RPMI8226 (cell line): Measurements from ENCODE around the gene GNS.

Experiments
- DNase-seq: peaks from one replicate; pipeline ENCODE4 v3.0.0-alpha.2; 2015

Gene GNS

GRCh38 chr12:64759035-64759894, at the start of gene GNS:
GNS (minus strand) TSS chr12:64759406; CDS start chr12:64759276, 130 bp downstream.
- DNase-seq, result peak; percentile 95

GRCh38 chr12:64808110-64808509, 48.9 kb upstream of the GNS start:
- DNase-seq, result peak; percentile 28

- no peak for DNase-seq
These were observed 47.6 kb upstream of the GNS start for GRCh38 chr12:64806593-64807460.

GRCh38 chr12:64806173-64806572, 47.0 kb upstream of the GNS start:
- DNase-seq, result no peak

GRCh38 chr12:64802180-64802775, 43.1 kb upstream of the GNS start:
- peak; percentile 46 for DNase-seq

GRCh38 chr12:64801381-64801780, 42.2 kb upstream of the GNS start:
- no peak for DNase-seq

- DNase-seq, result no peak
These were observed 41.4 kb upstream of the GNS start for GRCh38 chr12:64800640-64801039.

- no peak for DNase-seq
These were observed 39.0 kb upstream of the GNS start for GRCh38 chr12:64798165-64798564.

GRCh38 chr12:64797156-64797555, 38.0 kb upstream of the GNS start:
- no peak for DNase-seq

- peak; percentile 87 for DNase-seq
These were observed 37.1 kb upstream of the GNS start for GRCh38 chr12:64796205-64796845.

- DNase-seq, result no peak
These were observed 35.1 kb upstream of the GNS start for GRCh38 chr12:64794305-64794704.

GRCh38 chr12:64793610-64794009, 34.4 kb upstream of the GNS start:
- DNase-seq, result no peak

- DNase-seq, result no peak
These were observed 32.9 kb upstream of the GNS start for GRCh38 chr12:64792128-64792527.

- DNase-seq, result no peak
These were observed 31.8 kb upstream of the GNS start for GRCh38 chr12:64791036-64791435.

- no peak for DNase-seq
These were observed 31.0 kb upstream of the GNS start for GRCh38 chr12:64790166-64790565.

- no peak for DNase-seq
These were observed 26.6 kb upstream of the GNS start for GRCh38 chr12:64785838-64786237.

GRCh38 chr12:64782191-64782876, 23.1 kb upstream of the GNS start:
- peak; percentile 40 for DNase-seq

GRCh38 chr12:64781280-64782190, 22.3 kb upstream of the GNS start:
- DNase-seq, result peak; percentile 82

GRCh38 chr12:64780531-64781279, 21.5 kb upstream of the GNS start:
- peak; percentile 89 for DNase-seq

- DNase-seq, result no peak
These were observed 20.9 kb upstream of the GNS start for GRCh38 chr12:64780132-64780530.
